Activated CD4-positive, CD25-positive, alpha-beta regulatory T cell treated with anti-CD3 and anti-CD28 coated beads, Interleukin-2, amount 50 U/mL, for 24 hours (primary cell): ENCODE data around the gene UBE2F.
A peak's percentile ranks its signal among the peaks of the same experiment; 100 is the strongest.
"Not testable (repeated sequence)": the region's sequence is repeated elsewhere in the genome, so short reads cannot be mapped to it uniquely, and the experiment has no call there.

Experiments
- ATAC-seq, 2 donors: fragments of 150-1000 bp; cut with Tn5 transposase; one replicate each; pipeline ENCODE4 v1.10.0; 2021; ENCODE audit warnings: mild to moderate bottlenecking in 1 of 2, moderate library complexity in 1 of 2

Gene UBE2F

DNA sequence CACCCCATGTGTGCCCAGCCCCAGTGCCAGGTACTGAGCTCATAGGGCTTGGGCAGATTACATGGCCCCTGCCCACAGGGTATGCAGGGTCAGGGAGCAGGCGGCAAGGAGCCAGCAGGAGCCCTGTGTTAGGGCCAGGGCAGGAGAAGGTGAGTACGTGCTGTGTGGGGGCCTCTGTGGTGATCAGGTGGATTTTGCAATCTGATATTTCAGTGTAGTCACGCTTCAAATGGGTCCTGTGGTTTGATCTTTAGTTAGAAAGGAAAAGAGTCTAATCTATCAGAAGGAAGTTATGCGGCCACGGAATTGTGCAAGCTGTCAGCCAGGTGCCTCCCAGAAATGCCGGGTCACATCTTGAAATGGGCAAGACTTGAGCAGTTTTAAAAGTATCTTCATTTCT lies 13.9 kb downstream of the UBE2F start:
- ATAC-seq, result peak; percentile 49 to 53

DNA sequence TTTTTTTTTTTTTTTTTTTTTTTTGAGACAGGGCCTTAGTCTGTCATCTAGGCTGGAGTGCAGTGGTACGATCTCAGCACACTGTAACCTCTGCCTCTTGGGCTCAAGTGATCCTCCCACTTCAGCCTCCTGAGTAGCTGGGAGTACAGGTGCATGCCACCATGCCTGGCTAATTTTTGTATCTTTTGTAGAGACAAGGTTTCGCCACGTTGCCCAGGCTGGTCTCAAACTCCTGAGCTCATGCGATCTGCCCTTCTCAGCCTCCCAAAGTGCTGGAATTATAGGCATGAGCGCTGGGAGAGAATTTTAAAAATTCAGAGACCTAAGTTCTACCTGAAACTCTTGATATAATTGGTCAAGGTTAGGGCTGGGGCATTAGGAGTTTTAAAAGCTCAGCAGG lies 14.8 kb downstream of the UBE2F start:
- ATAC-seq, result not testable (repeated sequence)

DNA sequence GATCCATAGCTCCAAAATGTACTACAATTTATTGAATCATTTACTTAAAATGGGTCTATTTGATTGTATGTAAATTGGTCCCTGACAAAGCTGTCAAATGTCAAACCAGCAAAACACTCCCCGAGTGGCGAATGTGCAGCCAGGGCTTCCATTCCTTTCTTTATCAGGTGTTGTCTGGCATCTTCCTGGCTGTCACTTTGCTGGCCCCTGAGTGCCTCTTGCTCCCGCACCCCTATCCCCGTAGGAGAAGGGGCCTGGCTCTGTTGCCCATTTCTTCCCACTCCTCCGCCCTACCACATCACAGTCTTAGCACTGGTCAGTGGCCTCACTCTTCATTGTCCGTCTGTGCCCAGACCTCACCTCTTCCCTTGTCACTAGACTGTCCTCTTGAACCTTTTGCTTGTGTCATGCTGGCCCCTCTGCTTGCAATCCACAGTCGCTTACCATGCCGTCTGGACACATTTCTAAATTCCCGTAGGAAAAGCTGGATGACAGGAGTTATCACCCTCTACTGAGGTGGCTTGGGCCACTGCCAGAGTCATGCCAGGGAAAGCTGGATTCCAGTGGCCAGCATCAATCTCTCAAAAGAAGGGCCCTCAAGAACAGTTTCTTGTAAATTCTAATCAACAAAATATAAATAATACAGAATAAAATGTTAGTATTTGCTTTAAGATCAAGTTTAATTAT lies 15.4 kb downstream of the UBE2F start:
- ATAC-seq, result no peak

DNA sequence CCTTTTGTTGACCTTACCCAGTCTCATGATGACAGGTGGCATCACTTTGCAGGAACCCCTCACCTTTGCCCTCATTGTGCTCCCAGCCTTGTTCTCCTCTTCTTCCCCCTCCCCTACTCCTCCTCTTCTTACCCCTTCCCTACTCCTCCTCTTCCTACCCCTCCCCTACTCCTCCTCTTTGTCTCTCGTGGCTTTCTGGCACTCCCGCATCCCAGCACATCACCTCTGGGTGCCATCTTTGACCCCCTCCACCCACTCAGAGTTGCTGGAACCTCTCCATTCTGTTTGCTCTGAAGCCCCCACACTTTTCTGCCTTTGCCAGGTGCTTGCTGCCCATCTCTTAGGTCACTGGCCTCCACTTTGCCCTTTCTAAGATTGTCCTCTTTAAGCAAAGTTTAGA lies 17.1 kb downstream of the UBE2F start:
- no peak for ATAC-seq

DNA sequence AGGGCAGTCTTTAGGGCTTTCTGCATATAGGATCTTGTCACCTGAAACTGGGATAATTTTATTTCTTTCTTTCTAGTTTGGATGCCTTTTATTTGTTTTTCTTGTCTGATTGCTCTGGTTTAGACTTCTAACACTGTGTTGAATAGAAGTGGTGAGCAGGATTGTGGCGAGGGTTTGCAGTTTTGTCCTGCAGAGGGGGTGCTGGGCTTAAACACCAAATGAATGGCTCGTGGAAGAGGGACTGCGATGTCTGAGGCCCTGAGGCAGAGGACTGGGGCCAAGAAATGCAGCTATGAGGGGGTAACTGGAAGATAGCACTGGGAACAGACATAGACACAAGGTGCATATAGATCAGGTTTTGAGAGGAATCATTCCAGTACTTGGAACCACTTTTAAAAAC lies 20.5 kb downstream of the UBE2F start:
- ATAC-seq, result no peak

DNA sequence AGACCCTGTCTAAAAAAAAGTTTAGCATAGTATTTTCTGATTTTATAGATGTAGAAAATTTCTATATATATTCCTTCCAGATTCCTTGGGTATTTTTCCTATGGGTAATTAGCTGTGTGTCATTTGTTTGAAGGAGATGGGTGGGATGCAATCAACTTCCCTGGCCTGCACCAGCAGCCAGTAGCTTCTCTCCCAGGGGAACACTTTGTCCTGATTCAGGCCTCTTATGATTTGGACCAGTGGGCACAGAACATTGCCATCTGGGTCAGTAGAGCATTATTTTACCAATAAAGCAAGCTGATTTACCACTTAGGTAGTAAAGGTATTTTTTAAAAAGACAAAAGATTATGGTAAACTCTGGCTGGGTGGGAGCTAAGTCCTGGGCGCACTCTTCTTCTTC lies 26.9 kb downstream of the UBE2F start:
- ATAC-seq, result no peak

DNA sequence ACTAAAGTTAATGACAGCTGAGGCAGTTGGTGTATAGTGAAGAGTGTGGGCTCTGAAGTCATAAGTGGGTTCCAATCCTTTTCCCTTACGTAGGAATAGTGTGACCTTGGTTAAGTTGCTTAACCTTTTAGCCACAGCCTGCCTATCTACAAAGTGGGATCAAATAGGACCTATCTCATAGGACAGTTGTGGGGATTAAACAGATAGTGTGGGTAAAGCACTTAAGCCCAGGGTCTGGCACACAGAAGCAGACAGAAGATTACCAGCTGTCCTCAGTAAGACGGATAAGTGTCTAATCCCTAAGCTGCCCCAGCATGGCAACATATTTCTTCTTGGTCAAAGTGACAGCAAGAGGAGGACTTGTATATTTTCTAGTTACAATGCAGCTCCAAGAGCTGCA lies 28.2 kb downstream of the UBE2F start:
- no peak for ATAC-seq

DNA sequence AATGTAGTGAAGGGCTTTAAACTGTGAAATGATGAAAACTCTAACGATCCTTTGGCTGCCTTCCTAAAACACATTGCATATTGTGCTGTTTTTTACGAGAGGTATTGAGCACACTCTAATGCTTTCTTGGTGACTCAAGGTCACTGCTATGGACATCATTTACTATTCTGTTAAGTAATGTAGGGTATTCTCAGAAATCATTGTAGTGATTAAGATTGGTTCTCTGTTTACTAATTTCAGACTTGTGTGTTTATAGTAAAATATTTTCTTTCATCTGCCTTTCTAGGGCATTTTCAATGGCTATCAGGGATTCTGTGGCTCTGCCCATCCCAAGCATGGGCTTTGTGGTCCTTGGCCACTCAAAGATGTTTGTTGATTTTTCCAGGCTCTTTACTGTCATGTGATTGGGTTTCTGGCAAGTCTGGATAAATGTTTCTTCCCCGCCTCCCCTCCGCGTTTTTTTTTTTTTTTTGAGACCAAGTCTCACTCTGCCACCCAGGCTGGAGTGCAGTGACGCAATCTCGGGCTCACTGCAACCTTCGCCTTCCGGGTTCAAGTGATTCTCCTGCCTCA lies 29.3 kb downstream of the UBE2F start:
- ATAC-seq, result peak in 1 of 2 donors; percentile 41

DNA sequence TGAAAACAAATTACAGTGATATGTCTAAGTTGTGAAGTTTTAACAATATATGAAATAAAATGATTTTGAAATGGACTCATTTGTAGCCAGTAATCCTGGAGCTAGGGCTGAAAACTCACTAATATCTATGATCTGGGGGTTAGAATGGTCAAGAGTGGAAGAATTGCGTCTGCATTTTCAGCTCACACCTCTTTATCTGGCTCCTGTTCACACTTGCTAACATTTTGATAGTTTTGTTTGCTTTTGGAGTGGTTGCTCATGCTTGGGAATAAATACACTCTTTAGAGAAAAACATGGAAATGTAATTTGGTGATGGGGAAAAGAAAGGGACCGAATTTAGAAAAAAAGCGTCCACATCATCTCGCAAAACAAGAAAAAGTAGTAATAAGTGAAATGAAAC lies 30.7 kb downstream of the UBE2F start:
- no peak for ATAC-seq

DNA sequence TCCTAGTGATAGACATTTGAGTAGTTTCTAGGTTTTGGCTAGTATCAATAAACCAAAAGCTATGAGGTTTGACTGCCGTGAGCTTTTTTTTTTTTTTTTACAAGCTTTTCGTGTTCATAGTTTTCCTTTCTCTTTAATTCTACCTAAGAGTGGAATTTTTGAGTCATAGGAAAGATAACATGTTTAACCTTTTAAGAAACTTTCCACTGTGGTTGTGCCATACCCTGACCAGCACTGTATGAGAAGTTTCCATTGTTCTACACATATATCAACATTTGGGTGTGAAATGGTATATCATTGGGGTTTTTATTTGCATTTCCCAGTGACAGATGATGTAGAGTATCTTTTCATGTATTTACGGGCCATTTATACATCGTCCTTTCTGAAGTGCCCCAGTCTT lies 31.7 kb downstream of the UBE2F start:
- ATAC-seq, result peak; percentile 98

DNA sequence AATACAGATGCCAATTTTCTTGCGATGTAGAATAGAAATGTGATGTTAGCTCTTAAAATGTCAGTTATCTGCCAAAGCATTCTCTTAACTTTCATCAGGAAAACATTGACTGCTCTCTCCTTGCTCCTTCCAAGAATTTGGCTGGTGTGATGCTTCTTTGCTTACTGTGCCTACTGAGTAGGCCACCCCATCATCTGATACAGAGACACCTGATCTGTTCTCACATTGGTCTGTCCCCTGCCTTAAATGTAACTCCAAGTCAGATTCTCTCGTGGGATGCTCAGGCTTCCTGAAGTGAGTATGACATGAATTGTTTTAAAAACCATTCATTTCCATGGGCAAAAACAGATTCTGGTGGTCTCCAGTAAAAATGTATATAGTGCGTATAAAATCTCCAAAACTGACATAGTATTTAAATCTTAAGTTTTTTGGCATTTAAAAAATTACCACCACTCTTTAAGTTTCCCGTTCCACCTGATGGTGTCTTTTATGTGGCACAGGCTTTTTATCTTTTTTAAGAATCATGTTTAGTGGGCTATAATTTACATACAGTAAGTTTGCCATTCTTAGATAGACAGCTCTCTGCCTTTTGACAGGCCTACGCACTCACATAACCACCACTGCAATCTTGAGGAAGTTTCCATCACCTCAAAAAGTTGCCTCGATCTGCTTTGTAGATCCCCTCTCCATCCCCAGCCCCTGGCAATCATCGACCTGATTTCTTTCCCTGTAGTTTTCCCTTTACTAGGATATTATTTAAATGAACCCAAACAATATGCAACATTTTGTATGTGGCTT lies 36.6 kb downstream of the UBE2F start:
- peak; percentile 37 to 47 for ATAC-seq

DNA sequence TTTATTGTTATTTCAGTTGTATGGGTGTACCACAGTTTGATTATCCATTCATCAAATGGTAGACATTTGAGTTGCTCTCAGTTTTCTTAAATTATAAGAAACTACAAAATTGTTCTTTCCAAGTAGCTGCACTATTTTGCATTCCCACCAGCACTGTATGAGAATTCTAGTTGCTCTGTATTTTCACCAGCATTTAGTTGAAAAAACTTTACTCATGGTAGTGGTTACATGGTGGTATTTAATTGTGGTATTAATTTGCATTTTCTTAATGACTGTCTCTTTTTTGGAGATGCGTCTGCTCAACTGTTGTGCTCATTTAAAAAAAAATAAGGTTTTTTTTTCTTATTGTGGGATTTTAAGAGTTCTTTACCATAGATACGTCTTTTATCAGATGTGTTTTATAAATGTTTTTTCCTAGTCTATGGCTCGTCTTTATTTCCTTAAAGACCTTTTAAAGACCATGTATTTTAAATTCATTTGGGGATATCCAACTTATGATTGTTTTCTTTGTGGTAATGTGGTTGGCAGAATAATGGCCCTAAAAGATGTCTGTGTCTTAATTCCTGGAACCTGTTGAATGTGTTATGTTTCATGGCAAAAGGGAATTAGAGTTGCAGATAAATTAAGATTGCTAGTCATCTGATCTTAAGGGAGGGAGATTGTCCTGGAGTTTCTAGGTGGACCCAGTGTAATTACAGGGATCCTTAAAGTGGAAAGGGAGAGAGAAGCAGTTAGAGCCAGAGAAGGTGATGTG lies 37.4 kb downstream of the UBE2F start:
- peak; percentile 74 to 88 for ATAC-seq

DNA sequence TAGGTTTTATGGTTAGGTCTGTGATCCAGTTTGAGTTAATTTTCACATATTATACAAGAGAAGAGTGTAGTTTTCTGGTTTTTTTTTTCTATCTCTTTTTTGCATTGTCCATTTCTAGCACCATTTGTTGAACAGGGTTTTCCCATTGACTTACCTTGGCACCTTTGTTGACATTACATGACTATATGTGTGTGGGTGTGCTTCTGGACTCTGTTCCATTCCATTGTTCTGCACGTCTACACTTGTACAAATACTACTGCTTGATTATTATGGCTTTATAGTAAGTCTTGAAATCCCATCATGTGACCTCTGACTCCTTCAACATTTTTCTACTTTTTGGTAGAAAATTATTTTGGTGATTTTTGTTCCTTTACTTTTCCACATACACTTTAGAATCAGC lies 38.7 kb downstream of the UBE2F start:
- no peak for ATAC-seq

DNA sequence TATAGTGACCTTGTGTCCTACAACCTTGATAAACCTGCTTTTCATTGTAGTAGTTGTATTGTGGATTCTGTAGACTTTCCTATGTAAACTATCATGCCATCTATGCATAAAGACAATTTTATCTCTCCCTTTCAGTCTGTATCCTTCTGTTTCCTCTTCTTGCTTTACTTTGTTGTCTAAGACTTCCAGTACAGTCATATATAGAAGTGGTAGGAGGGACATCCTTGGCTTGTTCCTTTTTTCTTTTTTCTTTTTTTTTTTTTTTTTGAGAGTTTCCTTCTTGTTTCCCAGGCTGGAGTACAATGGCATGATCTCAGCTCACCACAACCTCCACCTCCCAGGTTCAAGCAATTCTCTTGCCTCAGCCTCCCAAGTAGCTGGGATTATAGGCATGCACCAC lies 39.7 kb downstream of the UBE2F start:
- ATAC-seq, result no peak

DNA sequence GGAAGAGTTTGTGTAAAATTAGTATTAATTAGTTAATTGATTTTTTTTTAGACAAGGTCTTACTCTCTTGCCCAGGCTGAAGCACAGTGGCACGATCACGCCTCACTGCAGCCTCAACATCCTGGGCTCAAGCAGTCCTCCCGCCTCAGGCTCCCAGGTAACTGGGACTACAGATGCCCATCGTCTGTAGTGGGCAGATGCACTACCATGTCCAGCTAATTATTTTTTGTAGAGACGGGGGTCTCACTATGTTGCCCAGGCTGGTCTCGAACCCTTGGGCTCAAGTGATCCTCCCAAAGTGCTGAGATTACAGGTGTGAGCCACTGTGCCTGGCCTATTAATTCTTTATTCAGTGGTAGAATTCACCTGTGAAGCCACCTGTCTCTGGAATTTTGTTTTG lies 41.1 kb downstream of the UBE2F start:
- no peak for ATAC-seq

DNA sequence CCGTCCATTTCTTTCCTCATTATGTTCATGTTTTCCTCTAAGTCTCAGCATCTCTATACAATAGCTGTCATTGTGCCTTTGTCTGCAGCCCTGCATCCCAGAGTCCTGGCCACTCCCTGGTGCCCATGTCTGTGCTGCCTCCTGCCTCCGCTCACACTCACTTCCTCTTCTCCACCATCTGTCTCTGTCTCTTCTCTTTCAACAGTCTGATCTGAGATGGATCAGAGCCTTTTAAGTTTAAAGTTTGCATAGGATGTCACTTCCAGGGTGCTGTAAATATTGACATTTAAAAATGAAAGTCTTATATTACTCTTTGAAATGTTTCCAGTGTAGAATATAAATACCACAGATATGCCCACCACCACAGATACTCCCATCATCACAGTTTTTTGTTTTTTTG lies 42.7 kb downstream of the UBE2F start:
- ATAC-seq, result peak in 1 of 2 donors; percentile 20

DNA sequence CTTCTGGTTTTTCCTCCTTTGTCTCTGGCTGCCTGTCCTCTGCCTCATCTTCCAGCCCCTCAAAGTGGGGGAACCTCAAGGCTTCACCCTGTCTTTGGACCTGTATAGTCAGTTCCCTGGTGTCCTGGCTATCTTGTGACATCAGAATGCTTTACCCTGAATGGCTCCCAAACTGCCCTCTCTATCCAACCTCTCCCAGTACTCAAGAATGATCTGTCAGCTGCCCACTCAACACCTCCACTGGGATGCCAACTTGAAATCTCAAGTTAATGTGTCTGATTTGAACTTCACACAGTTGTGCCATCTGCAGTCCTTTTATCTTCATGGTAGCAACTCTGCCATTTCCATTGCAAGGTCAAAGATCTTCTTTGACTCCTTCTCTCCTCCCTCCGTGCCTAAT lies 43.8 kb downstream of the UBE2F start:
- no peak for ATAC-seq

DNA sequence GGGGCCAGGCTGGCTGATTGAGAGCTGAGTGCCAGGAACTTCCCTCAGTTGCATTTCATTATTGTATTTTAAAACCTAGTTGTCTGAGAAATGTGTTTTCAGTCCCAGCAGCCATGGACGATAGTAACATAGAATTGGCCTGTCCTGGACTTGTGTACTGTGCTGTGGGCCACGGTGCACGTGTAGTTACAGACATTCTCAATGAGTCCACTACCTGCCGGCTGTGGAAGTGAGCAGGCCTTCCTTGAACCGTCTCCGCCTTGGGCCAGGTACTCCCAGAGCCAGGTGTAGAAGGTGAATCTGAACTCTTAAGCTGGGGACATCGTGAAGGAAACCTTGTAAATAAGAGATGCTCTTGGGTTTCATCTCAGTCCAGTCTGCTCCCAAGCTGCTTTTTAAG lies 47.0 kb downstream of the UBE2F start:
- ATAC-seq, result no peak

DNA sequence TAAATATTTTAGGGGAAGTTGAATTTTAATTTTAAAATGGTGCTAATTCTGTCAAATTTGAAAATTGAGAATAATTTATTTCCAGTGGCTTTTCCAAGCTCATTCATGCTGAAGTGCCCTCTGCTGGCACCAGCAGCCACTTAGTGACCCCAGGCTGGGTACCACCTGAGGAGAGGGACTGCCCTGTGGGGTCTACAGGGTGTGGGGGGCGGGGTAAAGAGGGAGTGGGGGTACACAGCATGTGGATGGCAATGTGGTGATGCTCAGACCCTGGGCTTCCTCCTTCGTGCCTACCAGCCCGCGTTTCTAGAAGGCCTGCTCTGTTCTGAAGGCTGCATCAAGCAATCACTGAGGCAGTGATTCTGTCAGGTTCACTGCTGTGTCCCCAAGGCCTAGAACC lies 48.9 kb downstream of the UBE2F start:
- no peak for ATAC-seq

DNA sequence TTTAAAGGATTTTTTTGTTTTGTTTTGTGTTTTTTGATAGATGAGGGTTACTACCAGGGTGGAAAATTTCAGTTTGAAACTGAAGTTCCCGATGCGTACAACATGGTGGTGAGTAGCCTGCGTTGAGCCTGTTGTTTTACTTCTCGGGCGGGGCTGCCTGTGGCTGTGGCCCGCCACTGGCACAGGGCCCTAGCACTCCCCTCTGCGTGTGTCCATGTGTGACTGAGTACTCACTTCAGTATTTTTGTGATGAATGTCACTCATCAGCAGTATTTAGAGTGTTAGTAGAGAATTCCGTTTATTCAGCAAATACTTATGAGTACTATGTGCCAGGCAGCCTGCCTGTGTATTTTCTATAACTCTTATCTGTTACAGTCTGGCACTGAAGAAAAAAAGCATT lies 49.7 kb downstream of the UBE2F start:
- no peak for ATAC-seq

DNA sequence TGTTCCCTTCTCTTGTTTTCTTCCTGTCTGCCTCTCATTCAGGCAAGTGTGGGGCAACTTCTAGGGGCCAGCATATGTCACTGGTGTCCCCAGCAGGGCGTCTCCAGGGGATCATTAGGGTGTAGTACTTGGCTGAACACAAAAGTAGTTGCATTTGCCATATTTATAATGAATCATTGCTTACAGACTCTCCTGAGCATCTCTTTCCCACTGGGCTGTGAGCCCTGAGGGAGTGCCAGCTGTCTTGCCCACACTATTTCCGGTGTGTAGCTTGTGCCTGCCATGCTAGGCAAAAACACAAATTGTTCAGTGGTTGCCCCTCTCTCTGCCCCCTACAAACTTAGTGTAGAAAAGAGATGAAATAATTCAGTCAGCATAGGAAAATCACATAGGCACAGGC lies 53.1 kb downstream of the UBE2F start:
- ATAC-seq, result no peak

DNA sequence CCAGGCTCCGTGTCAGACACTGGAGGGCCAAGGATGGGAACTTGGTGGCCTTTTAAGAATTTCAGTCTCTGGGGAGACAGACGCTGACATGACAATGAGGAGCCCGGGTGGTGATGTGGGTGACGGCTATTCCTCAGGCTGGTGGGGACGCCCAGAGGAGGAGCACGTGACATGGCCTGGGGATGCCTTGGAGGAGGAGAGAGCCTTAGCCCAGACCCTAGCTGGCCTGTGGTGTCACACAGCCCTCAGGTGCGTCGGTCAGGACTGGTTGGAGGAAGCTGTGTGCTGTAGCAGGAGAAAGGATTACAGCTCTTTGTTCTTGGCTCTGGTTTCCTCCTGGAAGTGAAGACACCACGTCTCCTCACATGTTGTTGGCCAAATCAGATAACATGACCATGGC lies 54.0 kb downstream of the UBE2F start:
- no peak for ATAC-seq

DNA sequence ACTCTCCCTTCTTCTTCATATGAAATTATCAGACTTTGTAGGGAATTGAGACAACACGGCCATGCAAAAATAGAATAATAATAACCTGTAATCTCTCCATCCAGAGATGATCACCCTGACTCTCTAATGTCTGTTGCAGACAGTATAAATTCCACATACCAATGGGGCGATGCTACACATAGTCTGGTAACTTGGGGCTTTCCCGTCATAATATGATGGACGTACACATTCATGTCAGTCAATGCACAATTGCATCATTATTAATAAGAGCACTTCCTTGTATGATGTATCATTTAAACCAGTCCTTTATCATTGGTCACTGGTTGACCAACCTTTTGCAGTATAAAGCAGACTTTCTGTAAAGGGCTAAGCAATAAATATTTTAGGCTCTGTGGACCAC lies 54.5 kb downstream of the UBE2F start:
- no peak for ATAC-seq
